MM.1S (cell line): ENCODE results near the gene WDR82.

ENCODE experiments used
- CTCF ChIP-seq: fragments of 300-600 bp; sonication (generic); IDR thresholded peaks from 2 replicates; pipeline ENCODE4 v1.5.1; 2016; ENCODE audit warnings: antibody characterized with exemption, low read length, mixed read lengths
- EZH2 ChIP-seq: fragments of 300-600 bp; sonication (generic); optimal IDR thresholded peaks from 2 replicates; pipeline ENCODE3; 2017; ENCODE audit warnings: low read depth, mild to moderate bottlenecking, antibody characterized with exemption, low read length, mixed read lengths

- TF ChIP-seq CTCF = no peak
- no peak for TF ChIP-seq EZH2
These were observed 49.6 kb downstream of the WDR82 start for GRCh38 chr3:52228751-52229291.
